Activated CD4-positive, alpha-beta T cell treated with anti-CD3 and anti-CD28 coated beads, Interleukin-2, amount 10 ng/mL, durations not matched to agents 24 days and 14 days (primary cell): ENCODE measurements around the gene EMX2. TPM values are rescaled to one million over a fixed set of nuclear protein-coding genes. Genes with fewer than 3 reads are reported as not detected.
A peak's percentile ranks its signal among the peaks of the same experiment; 100 is the strongest.

Experiments used
- DNase-seq: peaks from one replicate; pipeline ENCODE4 v3.0.0; 2022
- H3K27ac Mint-ChIP-seq: one replicate; pipeline ENCODE4 v1.8.0; 2022; ENCODE audit warnings: mild to moderate bottlenecking, mixed read lengths
- H3K27me3 Mint-ChIP-seq: one replicate; pipeline ENCODE4 v1.8.0; 2022; ENCODE audit warnings: mixed read lengths
- H3K36me3 Mint-ChIP-seq: one replicate; pipeline ENCODE4 v1.8.0; 2022; ENCODE audit warnings: low read depth, mild to moderate bottlenecking, mixed read lengths
- H3K4me1 Mint-ChIP-seq: one replicate; pipeline ENCODE4 v1.8.0; 2021; ENCODE audit warnings: mixed read lengths
- H3K4me3 Mint-ChIP-seq: one replicate; pipeline ENCODE4 v1.8.0; 2022; ENCODE audit warnings: mild to moderate bottlenecking, moderate library complexity, mixed read lengths
- H3K9me3 Mint-ChIP-seq: one replicate; pipeline ENCODE4 v1.8.0; 2021; ENCODE audit warnings: mixed read lengths
- intact Hi-C: fragments of 100-400 bp; cut with micrococcal nuclease; formaldehyde crosslinking; loops from one replicate; pipeline ENCODE4 v1.15.1; 2023
- total RNA-seq: library from RNA; stranded (reverse); gene quantifications from 2 replicates; pipeline ENCODE4 v1.2.3, GENCODE V29; 2022

EMX2 gene
- total RNA-seq, 1 donor from 2014 or later: not detected

- intact Hi-C loops: loop anchor here (10.0 kb wide), 2 partner anchors 299 to 1261 kb away; partner anchors contain the start of gene GFRA1
- no peak overlapping the region for H3K27ac Mint-ChIP-seq
- no peak for DNase-seq
- H3K36me3 Mint-ChIP-seq: no peaks in the 10 kb centered on the region
- H3K4me3 Mint-ChIP-seq: no peak overlapping the region
- no peaks in the 10 kb centered on the region for H3K4me1 Mint-ChIP-seq
- H3K27me3 Mint-ChIP-seq: peaks cover 88% of the 10 kb centered on the region
- H3K9me3 Mint-ChIP-seq: no peaks in the 10 kb centered on the region
Measured at GRCh38 chr10:117535298-117536071, 7.1 kb upstream of the EMX2 start.

- Mint-ChIP-seq H3K27ac (peak overlapping the region; percentile 25), H3K27me3 (peaks cover 88% of the 10 kb centered on the region), H3K4me1 (no peaks in the 10 kb centered on the region), H3K9me3 (no peaks in the 10 kb centered on the region), H3K36me3 (no peaks in the 10 kb centered on the region), H3K4me3 (no peak overlapping the region)
- no peak for DNase-seq
- intact Hi-C loops: loop anchor here (10.0 kb wide), 2 partner anchors 299 to 1261 kb away; partner anchors contain the start of gene GFRA1
Measured at GRCh38 chr10:117536072-117536865, 6.3 kb upstream of the EMX2 start.

- DNase-seq: no peak
- no peaks in the 10 kb centered on the region for H3K36me3 Mint-ChIP-seq
- no peak overlapping the region for H3K27ac Mint-ChIP-seq
- no peak overlapping the region for H3K4me3 Mint-ChIP-seq
- peaks cover 2% of the 10 kb centered on the region for H3K4me1 Mint-ChIP-seq
- H3K9me3 Mint-ChIP-seq: no peaks in the 10 kb centered on the region
- intact Hi-C loops: loop anchor here (10.0 kb wide), 2 partner anchors 298 to 1262 kb away; partner anchors contain the start of gene GFRA1
- H3K27me3 Mint-ChIP-seq: peaks cover 87% of the 10 kb centered on the region
Measured at GRCh38 chr10:117536866-117537435, 5.6 kb upstream of the EMX2 start.

- H3K4me3 Mint-ChIP-seq: no peak overlapping the region
- H3K36me3 Mint-ChIP-seq: no peaks in the 10 kb centered on the region
- intact Hi-C loops: loop anchor here (10.0 kb wide), 2 partner anchors 297 to 1263 kb away; partner anchors contain the start of gene GFRA1
- peaks cover 86% of the 10 kb centered on the region for H3K27me3 Mint-ChIP-seq
- H3K4me1 Mint-ChIP-seq: peaks cover 2% of the 10 kb centered on the region
- H3K9me3 Mint-ChIP-seq: no peaks in the 10 kb centered on the region
- no peak overlapping the region for H3K27ac Mint-ChIP-seq
- DNase-seq: peak; percentile 77
Measured at GRCh38 chr10:117537436-117537903, 5.1 kb upstream of the EMX2 start.

GRCh38 chr10:117537904-117538524 lies 4.5 kb upstream of the EMX2 start:
- intact Hi-C loops: loop anchor here (10.0 kb wide), 2 partner anchors 297 to 1263 kb away; partner anchors contain the start of gene GFRA1
- peaks cover 4% of the 10 kb centered on the region for H3K4me1 Mint-ChIP-seq
- H3K9me3 Mint-ChIP-seq: no peaks in the 10 kb centered on the region
- no peaks in the 10 kb centered on the region for H3K36me3 Mint-ChIP-seq
- DNase-seq: no peak
- peaks cover 82% of the 10 kb centered on the region for H3K27me3 Mint-ChIP-seq
- peak overlapping the region; percentile 15 for H3K27ac Mint-ChIP-seq
- no peak overlapping the region for H3K4me3 Mint-ChIP-seq

GRCh38 chr10:117539361-117539773 lies 3.2 kb upstream of the EMX2 start:
- H3K4me1 Mint-ChIP-seq: peaks cover 5% of the 10 kb centered on the region
- intact Hi-C loops: loop anchor here (10.0 kb wide), 2 partner anchors 295 to 1265 kb away; partner anchors contain the start of gene GFRA1
- DNase-seq: no peak
- no peak overlapping the region for H3K4me3 Mint-ChIP-seq
- no peaks in the 10 kb centered on the region for H3K9me3 Mint-ChIP-seq
- H3K27ac Mint-ChIP-seq: no peak overlapping the region
- H3K27me3 Mint-ChIP-seq: peaks cover 80% of the 10 kb centered on the region
- peaks cover 2% of the 10 kb centered on the region for H3K36me3 Mint-ChIP-seq

- peaks cover 6% of the 10 kb centered on the region for H3K4me1 Mint-ChIP-seq
- no peaks in the 10 kb centered on the region for H3K9me3 Mint-ChIP-seq
- H3K4me3 Mint-ChIP-seq: no peak overlapping the region
- intact Hi-C loops: loop anchor here (1.0 to 10.0 kb wide), 3 partner anchors 295 to 1265 kb away; partner anchors contain the start of gene GFRA1
- H3K27ac Mint-ChIP-seq: peak overlapping the region; percentile 58
- peaks cover 84% of the 10 kb centered on the region for H3K27me3 Mint-ChIP-seq
- no peak for DNase-seq
- H3K36me3 Mint-ChIP-seq: peaks cover 3% of the 10 kb centered on the region
Measured at GRCh38 chr10:117539903-117540639, 2.5 kb upstream of the EMX2 start.

GRCh38 chr10:117540640-117541404 lies 1.7 kb upstream of the EMX2 start:
- Mint-ChIP-seq H3K4me3 (no peak overlapping the region), H3K9me3 (no peaks in the 10 kb centered on the region), H3K4me1 (peaks cover 6% of the 10 kb centered on the region), H3K36me3 (peaks cover 3% of the 10 kb centered on the region), H3K27ac (peak overlapping the region; percentile 58), H3K27me3 (peaks cover 80% of the 10 kb centered on the region)
- DNase-seq: no peak
- intact Hi-C loops: loop anchor here (1.0 kb wide), 1 partner anchor 700 kb away; no protein-coding TSS in a partner anchor

GRCh38 chr10:117541405-117541908 lies 1.1 kb upstream of the EMX2 start:
- Mint-ChIP-seq H3K27ac (peak overlapping the region; percentile 80), H3K4me1 (peaks cover 9% of the 10 kb centered on the region), H3K36me3 (peaks cover 6% of the 10 kb centered on the region), H3K9me3 (no peaks in the 10 kb centered on the region), H3K4me3 (no peak overlapping the region), H3K27me3 (peaks cover 79% of the 10 kb centered on the region)
- intact Hi-C loops: no loop called here
- DNase-seq: no peak

- Mint-ChIP-seq H3K27me3 (peaks cover 79% of the 10 kb centered on the region), H3K9me3 (no peaks in the 10 kb centered on the region), H3K36me3 (peaks cover 6% of the 10 kb centered on the region), H3K4me3 (no peak overlapping the region), H3K4me1 (peaks cover 9% of the 10 kb centered on the region), H3K27ac (peak overlapping the region; percentile 80)
- intact Hi-C loops: no loop called here
- DNase-seq: no peak
Measured at GRCh38 chr10:117541909-117542705, 439 bp upstream of the EMX2 start.

- Mint-ChIP-seq H3K4me3 (peak overlapping the region; percentile 19), H3K9me3 (no peaks in the 10 kb centered on the region), H3K4me1 (peaks cover 15% of the 10 kb centered on the region), H3K36me3 (peaks cover 6% of the 10 kb centered on the region), H3K27me3 (peaks cover 83% of the 10 kb centered on the region), H3K27ac (peak overlapping the region; percentile 53)
- intact Hi-C loops: loop anchor here (2.0 kb wide), 1 partner anchor 411 kb away; no protein-coding TSS in a partner anchor
- DNase-seq: peak; percentile 68
Measured at GRCh38 chr10:117543225-117544003, 868 bp downstream of the EMX2 start.
